ENCODE results near the gene SPSB1.

SPSB1 gene

DNA sequence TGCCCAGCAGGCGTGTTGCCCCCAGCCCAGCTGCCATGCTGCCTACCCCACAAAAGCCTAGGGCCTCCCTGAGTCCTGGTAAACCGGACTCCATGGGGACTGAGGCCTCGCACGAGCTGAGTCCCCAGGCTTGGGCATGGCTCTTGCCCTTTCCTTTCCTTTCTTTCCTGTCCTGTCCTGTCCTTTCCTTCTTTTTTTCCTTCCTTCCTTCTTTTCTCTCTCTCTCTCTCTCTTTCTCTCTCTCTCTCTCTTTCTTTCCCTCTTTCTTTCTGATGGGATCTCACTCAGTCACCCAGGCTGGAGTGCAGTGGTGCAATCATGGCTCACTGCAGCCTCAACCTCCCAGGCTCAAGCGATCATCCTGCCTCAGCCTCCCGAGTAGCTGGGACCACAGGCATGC lies 104.4 kb downstream of the SPSB1 start:
- no peaks in the 10 kb centered on the region for H3K4me1 ChIP-seq
- TF ChIP-seq, protein P1, sequence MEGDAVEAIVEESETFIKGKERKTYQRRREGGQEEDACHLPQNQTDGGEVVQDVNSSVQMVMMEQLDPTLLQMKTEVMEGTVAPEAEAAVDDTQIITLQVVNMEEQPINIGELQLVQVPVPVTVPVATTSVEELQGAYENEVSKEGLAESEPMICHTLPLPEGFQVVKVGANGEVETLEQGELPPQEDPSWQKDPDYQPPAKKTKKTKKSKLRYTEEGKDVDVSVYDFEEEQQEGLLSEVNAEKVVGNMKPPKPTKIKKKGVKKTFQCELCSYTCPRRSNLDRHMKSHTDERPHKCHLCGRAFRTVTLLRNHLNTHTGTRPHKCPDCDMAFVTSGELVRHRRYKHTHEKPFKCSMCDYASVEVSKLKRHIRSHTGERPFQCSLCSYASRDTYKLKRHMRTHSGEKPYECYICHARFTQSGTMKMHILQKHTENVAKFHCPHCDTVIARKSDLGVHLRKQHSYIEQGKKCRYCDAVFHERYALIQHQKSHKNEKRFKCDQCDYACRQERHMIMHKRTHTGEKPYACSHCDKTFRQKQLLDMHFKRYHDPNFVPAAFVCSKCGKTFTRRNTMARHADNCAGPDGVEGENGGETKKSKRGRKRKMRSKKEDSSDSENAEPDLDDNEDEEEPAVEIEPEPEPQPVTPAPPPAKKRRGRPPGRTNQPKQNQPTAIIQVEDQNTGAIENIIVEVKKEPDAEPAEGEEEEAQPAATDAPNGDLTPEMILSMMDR (IDR thresholded peaks at IDR 0.05; ENCODE audit: low read depth, low read length) = no peak

GRCh38 chr1:9397997-9398526 lies 105.4 kb downstream of the SPSB1 start:
- Histone ChIP-seq H3K9me3 (no peaks in the 10 kb centered on the region), H3K27me3 (no peaks in the 10 kb centered on the region), H3K4me1 (no peaks in the 10 kb centered on the region), H3K36me3 (no peaks in the 10 kb centered on the region), H3K4me3 (ENCODE audit: low read depth, low read length) (no peak overlapping the region)
- TF ChIP-seq, protein P1 (IDR thresholded peaks at IDR 0.05; ENCODE audit: low read depth, low read length) = no peak
- no peak for DNase-seq

More for the DNA sequence above, 104.4 kb downstream of the SPSB1 start:
- no peak for DNase-seq
- no peaks in the 10 kb centered on the region for H3K9me3 ChIP-seq
- no peak overlapping the region for H3K4me3 ChIP-seq (ENCODE audit: low read depth, low read length)
- H3K27me3 ChIP-seq = no peaks in the 10 kb centered on the region
- no peaks in the 10 kb centered on the region for H3K36me3 ChIP-seq

GRCh38 chr1:9399510-9400424 lies 107.1 kb downstream of the SPSB1 start:
- no peak overlapping the region for H3K4me3 ChIP-seq (ENCODE audit: low read depth, low read length)
- no peak for DNase-seq
- no peaks in the 10 kb centered on the region for H3K4me1 ChIP-seq
- H3K9me3 ChIP-seq = no peaks in the 10 kb centered on the region
- TF ChIP-seq, protein P1 (IDR thresholded peaks at IDR 0.05; ENCODE audit: low read depth, low read length) = no peak
- H3K27me3 ChIP-seq = no peaks in the 10 kb centered on the region
- H3K36me3 ChIP-seq = no peaks in the 10 kb centered on the region

DNA sequence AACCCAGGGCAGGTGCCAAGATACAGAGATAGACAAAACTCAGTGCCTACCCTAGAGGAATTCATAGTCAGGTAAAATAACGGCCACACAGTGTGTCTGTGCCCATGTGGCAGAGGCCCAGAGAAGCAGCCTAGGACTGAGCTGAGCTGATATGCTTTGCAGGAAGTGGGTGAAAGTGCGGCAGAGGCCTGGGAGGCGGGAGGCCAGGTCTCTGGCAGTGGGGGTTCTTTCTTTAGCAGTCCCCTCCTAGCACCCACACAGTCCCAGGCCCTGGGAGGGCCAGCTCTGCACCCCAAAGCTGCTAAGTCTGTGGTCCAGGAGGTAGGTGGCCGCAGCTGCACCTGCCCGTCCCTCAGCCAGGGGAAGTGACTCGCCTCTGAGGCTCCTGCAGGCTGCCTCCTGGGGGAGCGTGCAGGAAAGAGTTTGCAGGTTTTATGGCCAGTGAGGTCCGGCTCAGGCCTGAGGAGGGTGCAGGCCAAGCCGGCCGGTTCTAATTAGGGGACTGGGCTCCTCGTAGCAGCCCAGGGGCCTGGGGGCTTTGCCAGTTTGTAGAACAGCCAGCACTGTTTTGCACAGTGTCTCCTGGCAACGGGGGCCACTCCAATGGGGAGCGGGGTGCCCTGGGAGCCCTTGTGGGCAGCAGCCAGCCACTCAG lies 107.9 kb downstream of the SPSB1 start:
- Histone ChIP-seq H3K36me3 (no peaks in the 10 kb centered on the region), H3K27me3 (no peaks in the 10 kb centered on the region), H3K4me1 (no peaks in the 10 kb centered on the region), H3K9me3 (no peaks in the 10 kb centered on the region), H3K4me3 (ENCODE audit: low read depth, low read length) (no peak overlapping the region)
- TF ChIP-seq, protein P1 (IDR thresholded peaks at IDR 0.05; ENCODE audit: low read depth, low read length) = no peak
- DNase-seq = no peak

GRCh38 chr1:9401080-9401453 lies 108.4 kb downstream of the SPSB1 start:
- DNase-seq = no peak
- no peaks in the 10 kb centered on the region for H3K4me1 ChIP-seq
- no peaks in the 10 kb centered on the region for H3K36me3 ChIP-seq
- no peaks in the 10 kb centered on the region for H3K9me3 ChIP-seq
- TF ChIP-seq, protein P1 (IDR thresholded peaks at IDR 0.05; ENCODE audit: low read depth, low read length) = no peak
- no peak overlapping the region for H3K4me3 ChIP-seq (ENCODE audit: low read depth, low read length)
- H3K27me3 ChIP-seq = no peaks in the 10 kb centered on the region

DNA sequence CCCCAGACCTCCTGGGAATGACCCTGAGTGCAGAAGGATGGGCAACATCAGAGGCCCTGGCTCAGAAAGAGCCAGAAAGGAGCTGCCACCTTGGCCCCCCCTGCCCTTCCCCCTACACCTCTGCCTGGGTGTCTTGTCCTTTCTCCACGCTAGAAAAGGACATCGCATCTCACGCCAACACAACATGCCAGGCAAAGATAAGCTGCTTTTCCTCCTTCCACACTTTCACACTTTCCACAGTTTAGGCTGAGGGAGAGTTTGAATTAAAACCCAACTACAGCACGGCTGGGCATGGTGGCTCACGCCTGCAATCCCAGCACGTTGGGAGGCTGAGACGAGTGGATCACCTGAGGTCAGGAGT lies 109.5 kb downstream of the SPSB1 start:
- TF ChIP-seq, protein P1 (IDR thresholded peaks at IDR 0.05; ENCODE audit: low read depth, low read length) = no peak
- H3K4me1 ChIP-seq = no peaks in the 10 kb centered on the region
- H3K36me3 ChIP-seq = no peaks in the 10 kb centered on the region

More for the DNA sequence above, 109.5 kb downstream of the SPSB1 start:
- Histone ChIP-seq H3K4me3 (ENCODE audit: low read depth, low read length) (no peak overlapping the region), H3K27me3 (no peaks in the 10 kb centered on the region), H3K9me3 (no peaks in the 10 kb centered on the region)
- no peak for DNase-seq
